Stromal cell of bone marrow (primary cell): ENCODE measurements around the gene SLC30A4.
"Not testable (repeated sequence)": the region's sequence is repeated elsewhere in the genome, so short reads cannot be mapped to it uniquely, and the experiment has no call there.

Experiments used
- DNase-seq: peaks from one replicate; pipeline ENCODE4 v3.0.0-alpha.2; 2012; ENCODE audit warnings: low read depth

The SLC30A4 gene, protein sequence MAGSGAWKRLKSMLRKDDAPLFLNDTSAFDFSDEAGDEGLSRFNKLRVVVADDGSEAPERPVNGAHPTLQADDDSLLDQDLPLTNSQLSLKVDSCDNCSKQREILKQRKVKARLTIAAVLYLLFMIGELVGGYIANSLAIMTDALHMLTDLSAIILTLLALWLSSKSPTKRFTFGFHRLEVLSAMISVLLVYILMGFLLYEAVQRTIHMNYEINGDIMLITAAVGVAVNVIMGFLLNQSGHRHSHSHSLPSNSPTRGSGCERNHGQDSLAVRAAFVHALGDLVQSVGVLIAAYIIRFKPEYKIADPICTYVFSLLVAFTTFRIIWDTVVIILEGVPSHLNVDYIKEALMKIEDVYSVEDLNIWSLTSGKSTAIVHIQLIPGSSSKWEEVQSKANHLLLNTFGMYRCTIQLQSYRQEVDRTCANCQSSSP

DNA sequence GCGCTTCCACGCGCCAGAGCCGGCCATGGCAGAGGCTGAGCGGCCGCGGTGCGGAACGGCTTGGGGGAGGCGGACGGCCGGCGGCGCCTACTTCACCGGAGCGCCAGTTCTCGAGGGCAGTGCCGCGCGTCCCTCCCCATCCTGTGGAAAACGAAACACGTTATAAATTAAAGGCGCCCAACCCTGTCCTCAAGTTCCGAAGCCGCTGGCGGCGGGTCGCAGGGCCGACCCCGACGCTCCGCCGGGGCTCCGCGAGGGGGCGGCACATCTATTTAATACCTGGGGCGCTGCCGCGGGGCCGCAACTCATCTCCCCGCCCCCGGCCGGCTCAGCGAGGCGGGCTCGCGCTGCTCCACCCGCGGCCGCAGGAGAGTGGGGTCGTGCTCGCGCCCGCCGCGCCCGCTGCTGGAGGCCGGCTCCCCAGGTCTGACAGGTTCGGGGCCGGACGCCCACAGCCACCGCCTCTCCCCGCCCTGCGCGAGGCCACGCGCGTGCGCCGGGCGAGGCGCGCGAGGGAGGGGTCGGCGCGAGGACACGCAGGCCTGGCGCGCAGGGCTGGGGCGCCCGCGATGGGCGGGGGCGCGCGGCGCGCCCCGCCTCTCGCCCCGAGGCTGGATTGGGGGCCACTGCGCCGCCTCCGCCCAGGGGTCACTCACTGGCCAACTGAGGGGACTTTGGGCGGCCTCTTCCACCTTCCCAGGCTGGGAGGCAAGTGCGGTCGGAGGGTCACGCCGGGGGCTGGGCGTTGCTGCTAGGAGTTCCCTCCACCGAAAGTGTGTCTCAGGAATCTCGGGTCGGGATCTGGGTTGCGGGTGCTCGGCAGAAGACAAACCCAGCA, at the start of gene SLC30A4:
SLC30A4 (minus strand) TSS at position 428 of the 838 bp plus-strand sequence; CDS start at position 27, 401 bp downstream.
- peak; percentile 33 for DNase-seq

DNA sequence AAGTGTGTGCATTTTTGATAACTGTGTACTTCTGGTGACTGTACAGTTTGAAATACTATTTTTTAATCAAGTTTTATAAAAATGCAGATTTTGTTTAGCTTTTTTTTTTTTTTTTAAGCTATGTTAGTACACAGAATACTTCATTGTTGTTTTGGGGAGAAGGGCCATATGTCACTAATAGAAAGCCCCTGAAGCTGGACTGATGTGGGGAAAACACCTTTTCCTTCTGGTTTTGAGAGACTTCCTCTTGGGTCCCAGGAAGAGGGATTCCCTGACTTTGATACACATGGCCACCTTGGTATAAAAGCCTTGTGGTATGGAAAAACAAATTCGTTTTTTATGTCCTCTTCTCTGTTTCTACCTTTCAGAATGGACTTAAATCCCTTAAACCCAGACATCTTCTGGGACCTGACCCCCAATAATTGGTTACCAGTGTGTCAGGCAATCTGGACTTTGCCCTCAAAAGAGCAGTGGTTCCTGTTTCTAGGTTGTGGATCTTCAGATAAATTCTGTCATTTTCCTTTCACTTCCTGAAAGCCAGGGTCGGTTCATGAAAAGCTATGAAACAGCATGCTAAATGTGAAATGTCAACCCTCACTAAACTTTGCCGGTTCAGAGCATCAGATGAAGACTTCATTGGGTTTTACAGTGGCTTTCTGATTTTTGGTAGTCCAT, 33.5 kb upstream of the SLC30A4 start:
- DNase-seq: no peak

DNA sequence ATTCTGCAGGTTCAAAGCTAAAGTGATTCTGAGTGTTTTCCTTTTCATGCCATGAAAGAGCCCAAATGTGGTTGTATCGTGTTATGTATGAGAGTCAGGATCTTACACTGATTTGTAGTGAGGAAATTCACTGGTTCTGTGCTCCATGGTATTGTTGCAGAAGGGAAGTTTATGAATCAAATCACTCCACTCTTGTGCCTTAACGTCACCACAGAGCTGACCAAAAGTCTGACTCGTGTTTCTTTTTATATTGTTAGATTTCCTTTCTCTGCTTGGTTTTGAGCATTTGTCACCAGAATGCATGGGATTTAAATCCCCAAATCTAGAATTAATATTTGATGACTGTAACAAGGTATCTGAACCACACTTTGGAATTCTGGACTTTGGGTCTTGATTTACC, 29.1 kb upstream of the SLC30A4 start:
- DNase-seq: peak; percentile 25

DNA sequence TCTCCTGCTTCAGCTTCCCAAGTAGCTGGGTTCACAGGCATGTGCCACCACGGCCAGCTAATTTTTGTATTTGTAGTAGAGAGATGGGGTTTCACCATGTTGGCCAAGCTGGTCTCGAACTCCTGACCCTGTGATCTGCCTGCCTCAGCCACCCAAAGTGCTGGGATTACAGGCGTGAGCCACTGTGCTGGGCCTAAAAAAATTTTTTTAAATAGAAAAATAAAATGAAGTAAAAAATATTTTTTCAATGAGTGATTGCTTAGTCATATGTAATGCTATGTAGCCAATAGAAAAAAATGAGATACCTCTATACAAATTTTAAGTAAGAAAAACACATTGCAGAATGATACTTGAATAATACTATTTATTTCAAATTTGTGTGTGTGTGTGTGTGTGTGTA, 27.9 kb upstream of the SLC30A4 start:
- DNase-seq: peak; percentile 34

DNA sequence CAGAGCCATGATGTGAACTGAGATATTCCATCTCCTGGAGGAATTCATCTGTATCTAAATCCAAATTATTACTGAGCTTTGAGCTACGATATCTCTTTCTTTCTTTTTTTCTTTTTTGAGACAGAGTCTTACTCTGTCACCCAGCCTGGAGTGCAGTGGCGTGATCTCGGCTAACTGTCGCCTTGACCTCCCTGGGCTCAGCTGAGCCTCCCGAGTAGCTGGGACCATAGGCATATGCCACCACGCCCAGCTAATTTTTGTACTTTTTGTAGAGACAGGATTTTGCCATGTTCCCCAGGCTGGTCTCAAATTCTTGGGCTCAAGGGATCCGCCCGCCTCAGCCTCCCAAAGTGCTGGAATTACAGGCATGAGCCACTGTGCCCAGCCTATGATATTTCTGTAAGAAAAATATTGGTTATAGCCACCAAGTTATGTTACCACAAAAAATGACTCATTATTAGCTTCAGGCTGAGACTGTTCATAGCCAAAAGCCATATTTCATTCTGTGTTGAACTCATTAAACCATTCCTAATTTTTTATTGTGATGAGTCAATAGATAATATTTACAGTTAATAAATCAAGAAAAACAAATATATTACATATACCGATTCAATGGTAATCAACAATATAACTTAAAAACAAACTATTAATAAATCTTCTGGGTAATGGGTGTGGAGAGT, 27.1 kb upstream of the SLC30A4 start:
- peak; percentile 51 for DNase-seq

DNA sequence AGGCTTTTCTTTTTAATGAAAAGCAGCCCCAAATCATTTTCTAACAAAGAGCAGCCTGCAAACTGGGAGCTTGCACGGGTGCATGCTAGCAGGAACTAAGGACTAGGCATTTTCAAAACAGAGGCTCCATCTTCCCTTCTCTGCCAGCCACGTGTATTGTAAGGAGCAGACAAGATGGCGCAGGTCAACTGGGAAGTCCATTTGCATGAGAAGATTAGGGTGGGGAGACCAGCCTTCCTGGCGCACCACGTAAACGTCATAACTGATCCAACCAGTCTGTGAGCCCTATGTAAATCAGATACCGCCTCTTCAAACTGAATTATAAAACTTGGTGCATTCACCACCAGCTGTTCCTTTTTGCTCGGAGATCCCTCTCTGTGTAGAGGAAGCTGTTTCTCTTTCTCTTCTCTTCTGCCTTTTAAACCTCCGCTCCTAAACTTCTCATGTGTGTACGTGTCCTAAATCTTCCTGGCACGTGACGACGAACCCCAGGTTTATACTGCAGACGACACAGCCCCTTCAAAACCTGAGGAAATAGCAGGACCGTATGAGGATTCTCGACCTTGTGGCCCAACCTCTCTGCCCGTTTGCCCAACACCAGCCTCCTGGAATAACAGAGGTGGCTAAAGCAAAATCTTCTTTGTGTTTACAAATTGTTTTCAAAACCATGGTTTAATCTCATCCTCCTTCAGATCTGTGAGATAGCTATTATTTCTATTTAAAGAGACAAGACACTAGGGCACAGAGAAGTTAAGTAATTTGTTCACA, 26.4 kb upstream of the SLC30A4 start:
- no peak for DNase-seq

DNA sequence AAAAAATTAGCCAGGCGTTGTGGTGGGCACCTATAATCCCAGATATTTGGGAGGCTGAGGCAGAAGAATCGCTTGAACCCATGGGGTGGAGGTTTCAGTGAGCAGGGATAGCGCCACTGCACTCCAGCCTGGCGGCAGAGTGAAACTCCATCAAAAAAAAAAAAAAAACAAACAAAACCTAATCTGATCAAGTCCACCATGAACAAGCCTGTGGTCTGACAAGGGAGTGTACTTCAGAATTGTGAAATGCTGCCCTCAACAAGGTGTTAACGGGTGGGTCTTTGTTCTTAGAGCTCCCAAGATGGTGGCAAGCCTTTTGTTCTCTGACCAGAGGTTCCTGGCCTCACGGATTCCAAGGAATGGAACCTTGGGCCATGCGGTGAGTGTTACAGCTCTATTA, 24.2 kb upstream of the SLC30A4 start:
- DNase-seq: no peak

DNA sequence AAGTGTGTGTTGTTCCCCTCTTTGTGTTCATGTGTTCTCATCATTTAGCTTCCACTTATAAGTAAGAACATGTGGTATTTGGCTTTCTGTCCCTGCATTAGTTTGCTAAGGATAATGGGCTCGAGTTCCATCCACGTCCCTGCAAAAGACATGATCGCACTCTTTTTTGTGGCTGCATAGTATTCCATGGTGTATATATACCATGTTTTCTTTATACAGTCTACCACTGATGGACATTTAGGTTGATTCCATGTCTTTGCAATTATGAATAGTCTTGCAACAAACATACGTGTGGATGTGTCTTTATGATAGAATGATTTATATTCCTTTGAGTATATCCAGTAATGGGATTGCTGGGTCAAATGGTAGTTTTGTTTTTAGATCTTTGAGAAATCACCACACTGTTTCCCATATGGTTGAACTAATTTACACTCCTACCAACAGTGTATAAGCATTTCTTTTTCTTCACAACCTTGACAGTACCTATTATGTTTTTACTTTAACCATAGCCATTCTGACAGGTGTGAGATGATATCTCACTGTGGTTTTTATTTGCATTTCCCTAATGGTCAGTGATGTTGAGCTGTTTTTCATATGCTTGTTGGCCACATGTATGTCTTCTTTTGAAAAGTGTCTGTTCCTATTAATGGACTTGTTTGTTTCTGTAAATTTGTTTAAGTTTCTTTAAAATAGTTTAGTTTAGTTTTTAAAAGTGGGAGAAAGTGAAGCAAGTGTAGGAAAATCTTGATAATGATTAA, 21.9 kb upstream of the SLC30A4 start:
- DNase-seq: no peak

DNA sequence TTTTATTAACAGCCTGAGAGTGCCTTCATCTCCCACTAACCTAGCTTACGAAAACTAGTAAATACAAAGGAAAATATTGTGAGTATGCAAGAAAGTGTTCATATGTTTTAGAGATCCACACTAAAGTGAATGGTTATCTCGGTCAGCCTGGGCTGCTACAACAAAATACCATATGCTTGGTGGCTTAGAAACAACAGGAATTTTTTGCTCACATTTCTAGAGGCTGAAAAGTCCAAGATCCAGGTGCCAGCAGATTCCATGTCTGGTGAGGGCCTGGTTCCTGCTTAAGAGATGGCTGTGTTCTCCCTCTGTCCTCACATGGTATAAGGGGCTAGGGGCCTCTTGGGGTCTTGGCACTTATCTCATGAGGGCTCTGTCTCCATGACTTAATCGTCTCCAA, 20.5 kb upstream of the SLC30A4 start:
- DNase-seq: no peak

DNA sequence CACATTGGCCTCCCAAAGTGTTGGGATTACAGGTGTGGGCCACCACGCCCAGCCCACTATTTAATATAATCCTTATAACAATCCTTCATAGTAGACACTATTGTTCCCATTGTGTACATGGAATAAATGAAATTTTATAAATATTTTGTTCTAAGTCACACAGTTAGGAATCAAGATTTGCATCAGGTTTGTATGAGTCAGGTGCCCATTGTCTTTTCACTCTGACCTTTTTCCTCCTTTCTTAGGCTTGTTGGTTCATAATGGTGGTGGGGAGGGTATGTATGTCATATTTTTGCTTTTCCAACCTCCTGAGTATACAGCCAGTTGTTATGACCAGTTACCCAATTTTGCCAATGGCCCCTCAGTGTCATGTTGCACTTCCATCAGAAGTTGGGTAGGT, 18.0 kb upstream of the SLC30A4 start:
- no peak for DNase-seq

DNA sequence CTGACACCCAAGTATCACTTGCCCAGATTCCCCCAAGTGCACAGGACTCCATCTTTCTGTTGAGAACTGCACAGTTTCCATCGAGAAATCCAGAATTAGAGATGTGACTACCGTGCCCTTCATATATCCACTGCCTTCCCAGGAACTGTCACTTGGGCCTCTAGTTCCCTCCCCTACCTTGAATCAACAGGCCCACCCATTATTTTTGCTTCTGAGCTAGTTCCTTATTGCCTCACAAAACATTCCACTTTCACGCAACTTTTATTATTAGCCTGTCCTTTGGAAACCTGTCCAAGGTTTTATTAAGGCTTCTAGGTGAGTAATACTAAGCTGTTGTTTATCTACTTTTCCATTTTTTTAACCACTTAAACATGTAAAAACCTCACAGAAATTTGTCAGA, 17.1 kb upstream of the SLC30A4 start:
- DNase-seq: no peak

DNA sequence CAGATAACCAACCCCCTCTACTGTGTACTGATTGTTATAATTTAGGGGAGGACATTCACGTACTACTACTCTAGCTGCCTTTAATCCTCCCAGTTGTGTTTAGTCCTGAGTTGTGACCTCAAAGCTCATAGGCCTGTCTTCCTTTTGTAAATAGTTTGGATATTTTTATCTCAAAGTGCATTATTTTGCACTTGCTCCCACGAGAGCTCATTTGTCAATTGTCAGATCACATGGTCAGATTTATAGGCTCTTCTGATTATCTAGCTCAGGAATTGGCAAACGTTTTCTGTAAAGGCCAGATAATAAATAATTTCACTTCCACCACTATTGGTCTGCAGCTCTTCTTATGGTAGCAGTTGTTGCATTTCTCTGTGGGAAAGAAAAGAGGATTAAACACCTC, 14.4 kb upstream of the SLC30A4 start:
- no peak for DNase-seq

DNA sequence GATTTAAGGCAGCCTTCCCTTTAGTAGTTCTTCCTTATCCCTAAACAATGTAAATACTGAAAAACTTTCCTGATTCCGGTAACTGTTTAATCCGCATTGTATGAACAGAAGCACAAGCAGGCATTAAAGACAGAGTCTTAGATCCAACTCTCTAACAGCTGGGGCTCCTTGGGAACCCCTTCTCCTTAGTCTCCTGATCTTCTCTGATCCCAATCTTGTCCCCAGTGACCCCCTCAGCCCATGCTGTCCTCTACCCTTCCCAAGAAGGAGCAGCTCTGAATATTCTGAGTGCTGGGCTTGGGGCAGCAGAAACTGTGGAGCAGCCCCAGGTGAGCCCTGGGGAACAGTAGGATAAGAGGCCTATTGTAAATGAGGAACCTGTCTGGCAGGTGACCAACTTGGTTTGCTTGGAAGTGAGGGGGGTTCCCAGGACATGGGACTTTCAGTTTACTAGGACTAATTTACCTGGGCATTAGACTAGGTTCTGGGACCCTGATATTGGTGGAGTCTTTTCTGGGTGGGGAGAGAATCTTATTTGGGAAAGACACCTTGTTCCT, 13.0 kb upstream of the SLC30A4 start:
- no peak for DNase-seq

DNA sequence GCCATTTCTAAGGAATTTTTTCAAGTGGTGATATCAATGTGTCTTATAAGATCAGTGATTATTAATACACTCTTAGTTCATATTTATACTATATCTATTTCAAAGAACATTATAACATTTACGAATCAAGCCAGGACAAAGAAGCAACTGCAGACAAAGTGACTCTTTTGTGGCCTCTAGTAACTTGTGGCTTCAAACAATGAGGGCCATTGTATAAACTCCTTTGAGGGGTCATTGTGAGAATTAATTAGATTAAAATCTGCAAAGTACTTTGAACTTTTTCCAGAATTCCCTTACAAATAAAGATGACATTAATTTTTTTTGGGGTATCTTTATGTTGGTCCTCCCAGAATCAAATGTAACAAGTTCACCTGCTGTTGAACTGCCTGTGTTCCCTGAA, 12.3 kb upstream of the SLC30A4 start:
- DNase-seq: no peak

DNA sequence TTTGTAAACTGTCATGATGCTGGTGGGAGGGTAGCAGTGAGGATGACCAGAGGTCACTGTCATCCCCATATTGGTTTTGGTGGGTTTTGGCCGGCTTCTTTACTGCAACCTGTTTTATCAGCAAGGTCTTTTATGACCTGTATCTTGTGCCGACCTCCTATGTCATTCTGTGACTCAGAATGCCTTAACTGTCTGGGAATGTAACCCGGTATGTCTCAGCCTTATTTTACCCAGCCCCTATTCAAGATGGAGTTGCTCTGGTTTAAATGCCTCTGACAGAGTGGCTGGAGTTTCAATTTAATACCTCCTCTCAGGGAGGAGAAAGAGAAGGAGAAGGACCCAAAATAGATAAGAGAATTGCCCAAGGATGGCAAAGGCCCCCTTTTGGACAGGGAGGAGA, 10.3 kb upstream of the SLC30A4 start:
- DNase-seq: not testable (repeated sequence)

DNA sequence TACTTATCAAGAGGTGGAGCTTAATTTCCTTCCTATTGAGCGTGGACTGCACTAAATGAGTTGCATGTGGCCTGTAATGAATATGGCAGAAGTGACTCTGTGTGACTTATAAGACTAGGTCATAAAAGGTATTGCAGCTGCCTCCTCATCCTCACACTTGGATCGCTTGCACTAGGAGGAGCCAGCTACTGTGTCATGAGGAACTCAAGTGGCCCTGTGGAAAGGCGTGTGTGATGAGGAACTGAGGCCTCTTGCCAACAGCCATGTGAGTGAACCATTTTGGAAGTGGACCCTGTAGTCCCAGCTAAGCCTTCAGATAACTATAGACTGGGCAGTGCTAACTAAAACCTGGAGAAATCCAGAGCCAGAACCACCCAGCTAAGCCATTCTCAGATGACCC, 7.1 kb upstream of the SLC30A4 start:
- DNase-seq: no peak

DNA sequence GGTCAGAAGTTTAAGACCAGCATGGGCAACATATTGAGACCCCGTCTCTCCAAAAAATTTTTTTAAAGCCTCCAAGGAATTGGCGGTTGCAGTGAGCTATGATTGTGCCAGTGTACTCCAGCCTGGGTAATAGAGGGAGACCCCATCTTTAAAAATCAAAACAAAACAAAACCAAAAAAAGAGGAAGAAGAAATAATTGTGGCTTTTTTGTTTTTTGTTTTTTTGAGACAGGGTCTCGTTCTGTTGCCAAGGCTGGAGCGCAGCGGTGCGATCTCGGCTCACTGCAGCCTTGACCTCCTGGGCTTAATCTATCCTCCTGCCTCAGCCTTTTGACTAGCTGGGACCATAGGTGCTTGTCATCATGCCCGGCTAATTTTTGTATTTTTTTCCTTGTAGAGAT, 4.5 kb upstream of the SLC30A4 start:
- DNase-seq: no peak

DNA sequence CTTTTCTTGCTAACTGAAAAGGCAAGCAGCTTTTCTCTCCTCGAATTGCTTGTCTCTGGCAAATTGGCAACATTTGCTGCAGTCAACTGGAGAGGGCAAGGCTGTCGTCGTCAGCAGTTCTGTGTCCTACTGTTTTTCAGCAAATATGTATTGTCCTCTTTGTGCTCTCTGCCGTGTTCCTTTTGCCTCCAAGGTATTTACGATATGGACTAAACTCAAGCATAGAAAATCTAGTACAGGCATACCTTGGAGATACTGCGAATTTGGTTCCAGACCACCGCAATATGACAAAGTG, 558 bp upstream of the SLC30A4 start:
- no peak for DNase-seq

DNA sequence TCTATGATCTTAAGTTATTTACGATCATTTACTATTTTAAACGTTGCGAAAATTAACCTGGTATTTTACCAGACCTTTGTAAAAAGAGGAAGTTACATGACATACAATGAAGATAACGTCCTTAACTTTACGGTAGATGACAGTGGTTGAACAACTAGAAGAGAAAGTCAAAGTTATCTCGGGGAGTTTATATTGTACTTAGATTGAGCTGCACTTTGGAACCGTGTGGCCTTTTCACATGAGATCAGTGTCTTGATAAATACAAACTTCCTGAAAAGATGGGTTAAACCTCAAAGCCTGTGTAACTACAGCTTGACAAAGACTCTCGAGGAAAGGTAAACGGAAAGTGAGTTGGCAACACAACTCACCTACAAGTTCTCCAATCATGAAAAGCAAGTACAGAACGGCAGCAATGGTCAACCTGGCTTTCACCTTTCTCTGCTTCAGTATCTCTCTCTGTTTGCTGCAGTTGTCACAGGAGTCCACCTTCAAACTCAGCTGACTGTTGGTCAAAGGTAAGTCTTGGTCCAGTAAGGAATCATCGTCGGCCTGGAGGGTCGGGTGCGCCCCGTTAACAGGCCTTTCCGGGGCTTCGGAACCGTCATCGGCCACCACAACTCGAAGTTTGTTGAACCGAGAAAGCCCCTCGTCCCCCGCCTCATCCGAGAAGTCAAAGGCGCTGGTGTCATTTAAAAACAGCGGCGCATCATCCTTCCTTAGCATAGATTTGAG, 793 bp downstream of the SLC30A4 start:
- DNase-seq: no peak

DNA sequence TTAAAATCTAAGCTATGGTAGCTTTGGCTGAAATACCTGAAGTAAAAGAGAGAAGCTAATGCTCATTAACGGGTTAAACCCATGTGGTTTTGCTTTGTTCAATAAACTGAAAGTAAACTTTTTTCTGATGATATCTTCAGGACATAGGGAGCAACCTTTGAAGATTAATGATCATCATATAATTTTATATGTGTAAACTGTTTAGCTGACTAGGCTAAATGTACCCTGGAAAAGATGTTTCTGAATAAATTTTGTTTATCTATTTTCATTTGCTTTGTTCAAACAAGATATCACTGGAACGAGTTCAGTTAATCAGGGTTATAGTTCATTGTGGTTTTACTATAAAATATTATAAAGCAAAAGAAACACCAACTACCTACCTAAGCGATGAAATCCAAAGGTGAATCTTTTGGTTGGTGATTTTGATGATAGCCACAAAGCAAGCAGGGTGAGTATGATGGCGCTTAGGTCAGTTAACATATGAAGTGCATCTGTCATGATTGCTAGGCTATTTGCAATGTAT, 11.7 kb downstream of the SLC30A4 start:
- DNase-seq: no peak
